Body of pancreas (tissue), 4 donors: Measurements from ENCODE around the gene LRRC49. TPM values are rescaled to one million over a fixed set of nuclear protein-coding genes. Genes with fewer than 3 reads are reported as not detected.

Experiments used
- ATAC-seq: fragments of 150-250 bp; one replicate; pipeline ENCODE4 v1.9.1; 2016
- DNase-seq, 4 donors: peaks; one replicate each; pipeline ENCODE4 v3.0.0-alpha.2; 2019
- H3K27ac ChIP-seq, 4 donors: fragments of 200-600 bp; sonication (generic); 1 replicate in 3 of 4; 2 replicates in 1 of 4; pipeline versions ENCODE4 v1.5.1 to v1.6.1; 2016 to 2019; ENCODE audit warnings: mild to moderate bottlenecking in 1 of 4, mixed read lengths in 1 of 4, moderate library complexity in 1 of 4
- H3K27me3 ChIP-seq, 2 donors: fragments of 200-600 bp; sonication (generic); one replicate each; pipeline ENCODE4 v1.6.0; 2016; ENCODE audit warnings: mild to moderate bottlenecking in 1 of 2
- H3K36me3 ChIP-seq, 2 donors: fragments of 200-600 bp; sonication (generic); replicated peaks in 1 of 2; 2 replicates each; pipeline ENCODE4 v1.5.1; 2016; ENCODE audit warnings: low read depth in 2 of 2; ENCODE audit not compliant: insufficient read depth in 1 of 2
- H3K4me1 ChIP-seq: fragments of 200-600 bp; sonication (generic); one replicate; pipeline ENCODE4 v1.6.0; 2016
- H3K4me3 ChIP-seq, 2 donors: fragments of 200-600 bp; sonication (generic); 1 replicate in 1 of 2; 2 replicates in 1 of 2; pipeline ENCODE4 v1.5.1; 2016 to 2019
- H3K9me3 ChIP-seq, 3 donors: fragments of 200-600 bp; sonication (generic); 1 replicate in 2 of 3; 2 replicates in 1 of 3; pipeline ENCODE4 v1.5.1; 2016
- POLR2A ChIP-seq, 3 donors: fragments of 450-650 bp; IDR thresholded peaks; one replicate each; pipeline ENCODE4 v1.6.1; 2016; ENCODE audit warnings: antibody characterized with exemption in 3 of 3, mild to moderate bottlenecking in 2 of 3
- WGBS, 2 donors: methylation state at CpG; one replicate each; pipeline ENCODE4 v1.1.5; 2017; 5-methylcytosine and 5-hydroxymethylcytosine counted together
- intact Hi-C: fragments of 100-400 bp; cut with DNase I; formaldehyde crosslinking; loops from one replicate; pipeline ENCODE4 v1.15.1; 2023
- total RNA-seq, 2 donors: library from RNA; depleted of rRNA; stranded (reverse); fragments of >200 nt; gene quantifications; one replicate each; pipeline ENCODE4 v1.1.0, GENCODE V29; 2016
- TF ChIP-seq, protein P1 (sequence below), 7 experiments: fragments of 450-650 bp in 4 of 7; fragments of 200-600 bp in 3 of 7; sonication (generic) in 3 of 7; IDR thresholded peaks; one replicate each; pipeline ENCODE4 v1.5.1; 2016 to 2019; ENCODE audit warnings: antibody characterized with exemption in 7 of 7

The LRRC49 gene
- total RNA-seq, 2 donors from 2014 or later: 3.0 to 7.3 TPM

- Histone ChIP-seq H3K27ac (no peak overlapping the region), H3K4me3 (no peak overlapping the region), H3K27me3 (no peaks in the 10 kb centered on the region), H3K4me1 (no peaks in the 10 kb centered on the region), H3K9me3 (no peaks in the 10 kb centered on the region), H3K36me3 (no peaks in the 10 kb centered on the region)
- TF ChIP-seq POLR2A (IDR thresholded peaks at IDR 0.05): no peak
- TF ChIP-seq, protein P1, sequence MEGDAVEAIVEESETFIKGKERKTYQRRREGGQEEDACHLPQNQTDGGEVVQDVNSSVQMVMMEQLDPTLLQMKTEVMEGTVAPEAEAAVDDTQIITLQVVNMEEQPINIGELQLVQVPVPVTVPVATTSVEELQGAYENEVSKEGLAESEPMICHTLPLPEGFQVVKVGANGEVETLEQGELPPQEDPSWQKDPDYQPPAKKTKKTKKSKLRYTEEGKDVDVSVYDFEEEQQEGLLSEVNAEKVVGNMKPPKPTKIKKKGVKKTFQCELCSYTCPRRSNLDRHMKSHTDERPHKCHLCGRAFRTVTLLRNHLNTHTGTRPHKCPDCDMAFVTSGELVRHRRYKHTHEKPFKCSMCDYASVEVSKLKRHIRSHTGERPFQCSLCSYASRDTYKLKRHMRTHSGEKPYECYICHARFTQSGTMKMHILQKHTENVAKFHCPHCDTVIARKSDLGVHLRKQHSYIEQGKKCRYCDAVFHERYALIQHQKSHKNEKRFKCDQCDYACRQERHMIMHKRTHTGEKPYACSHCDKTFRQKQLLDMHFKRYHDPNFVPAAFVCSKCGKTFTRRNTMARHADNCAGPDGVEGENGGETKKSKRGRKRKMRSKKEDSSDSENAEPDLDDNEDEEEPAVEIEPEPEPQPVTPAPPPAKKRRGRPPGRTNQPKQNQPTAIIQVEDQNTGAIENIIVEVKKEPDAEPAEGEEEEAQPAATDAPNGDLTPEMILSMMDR (IDR thresholded peaks at IDR 0.05): no peak
- DNase-seq (no peak), ATAC-seq (no peak)
- WGBS, 2 donors: 72% methylated on average over 3 of the region's 3 CpGs
- intact Hi-C loops: no loop called here
Measured at GRCh38 chr15:70956201-70956995, 63.8 kb downstream of the LRRC49 start.

DNA sequence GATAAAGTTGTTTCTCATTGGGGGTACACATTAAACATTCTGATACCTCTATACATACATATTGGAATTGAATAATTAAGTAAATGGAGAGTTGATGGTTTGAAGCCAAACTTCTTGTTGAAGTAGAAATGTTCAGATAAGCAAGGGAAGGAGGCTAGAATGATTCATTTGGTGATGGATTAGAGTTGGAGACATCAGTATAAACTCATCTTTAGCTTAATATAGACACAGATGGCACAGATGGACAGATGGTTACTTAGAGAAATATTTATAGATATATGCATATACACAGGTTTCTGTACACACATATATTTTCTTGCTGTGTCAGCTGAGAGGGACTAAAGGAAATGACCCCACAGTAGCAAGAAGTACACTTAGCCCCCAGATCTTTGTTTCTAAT lies 69.5 kb downstream of the LRRC49 start:
- DNase-seq (no peak), ATAC-seq (no peak)
- Histone ChIP-seq H3K27ac (no peak overlapping the region), H3K4me1 (no peaks in the 10 kb centered on the region), H3K27me3 (no peaks in the 10 kb centered on the region), H3K36me3 (no peaks in the 10 kb centered on the region), H3K4me3 (no peak overlapping the region), H3K9me3 (no peaks in the 10 kb centered on the region)
- intact Hi-C loops: no loop called here
- no peak for TF ChIP-seq POLR2A (IDR thresholded peaks at IDR 0.05)
- TF ChIP-seq, protein P1 (IDR thresholded peaks at IDR 0.05): no peak

- H3K9me3 ChIP-seq: no peaks in the 10 kb centered on the region
- H3K27me3 ChIP-seq: no peaks in the 10 kb centered on the region
- no peaks in the 10 kb centered on the region for H3K4me1 ChIP-seq
- no peak for TF ChIP-seq POLR2A (IDR thresholded peaks at IDR 0.05)
- TF ChIP-seq, protein P1 (IDR thresholded peaks at IDR 0.05): no peak
- no peak overlapping the region for H3K27ac ChIP-seq
- 68 to 96% methylated on average over 1 of the region's 1 CpG for WGBS, 2 donors
- DNase-seq: no peak
- ATAC-seq: no peak
- intact Hi-C loops: no loop called here
- H3K36me3 ChIP-seq: no peaks in the 10 kb centered on the region
- H3K4me3 ChIP-seq: no peak overlapping the region
Measured at GRCh38 chr15:70963199-70963598, 70.6 kb downstream of the LRRC49 start.

- TF ChIP-seq, protein P1 (IDR thresholded peaks at IDR 0.05): no peak
- TF ChIP-seq POLR2A (IDR thresholded peaks at IDR 0.05): no peak
- no peaks in the 10 kb centered on the region for H3K36me3 ChIP-seq
Measured at GRCh38 chr15:70964058-70964457, 71.4 kb downstream of the LRRC49 start.

DNA sequence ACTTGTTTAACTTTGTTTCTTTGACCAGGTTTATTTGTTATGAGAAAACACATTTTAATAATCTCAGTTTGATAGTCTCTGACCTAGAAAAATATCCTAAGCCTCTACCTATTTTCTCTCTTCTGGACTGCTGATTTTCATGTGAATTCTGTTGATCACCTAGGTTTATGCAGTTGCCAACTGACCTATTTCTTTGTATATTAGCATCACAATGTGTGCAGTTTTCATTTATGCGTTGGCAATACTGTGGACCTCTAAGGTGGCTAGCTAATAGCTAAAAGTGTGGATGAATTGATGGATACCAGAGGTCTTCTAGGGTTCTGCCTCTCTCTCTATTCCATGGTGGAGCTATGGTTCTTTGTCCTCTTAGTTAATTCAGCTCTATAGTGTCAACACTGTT lies 72.1 kb downstream of the LRRC49 start:
- no peaks in the 10 kb centered on the region for H3K9me3 ChIP-seq
- TF ChIP-seq, protein P1 (IDR thresholded peaks at IDR 0.05): no peak
- no peak for TF ChIP-seq POLR2A (IDR thresholded peaks at IDR 0.05)
- no peaks in the 10 kb centered on the region for H3K36me3 ChIP-seq
- ATAC-seq (no peak), DNase-seq (no peak)
- no peak overlapping the region for H3K4me3 ChIP-seq
- no peak overlapping the region for H3K27ac ChIP-seq
- no peaks in the 10 kb centered on the region for H3K27me3 ChIP-seq
- intact Hi-C loops: no loop called here
- H3K4me1 ChIP-seq: no peaks in the 10 kb centered on the region
- WGBS, 2 donors: 74 to 76% methylated on average over 1 of the region's 1 CpG

More at GRCh38 chr15:70964058-70964457, 71.4 kb downstream of the LRRC49 start:
- intact Hi-C loops: no loop called here
- no peak for DNase-seq
- no peaks in the 10 kb centered on the region for H3K27me3 ChIP-seq
- WGBS, 2 donors: 75 to 81% methylated on average over 5 of the region's 5 CpGs
- no peak for ATAC-seq
- no peak overlapping the region for H3K4me3 ChIP-seq
- H3K9me3 ChIP-seq: no peaks in the 10 kb centered on the region
- no peaks in the 10 kb centered on the region for H3K4me1 ChIP-seq
- no peak overlapping the region for H3K27ac ChIP-seq
